HepG2 (cell line): Measurements from ENCODE around the gene CREB1.

Experiments used
- NFYB ChIP-seq: sonication (generic); formaldehyde crosslinking; IDR thresholded peaks from 2 replicates; pipeline ENCODE4 v1.4.0; 2020; ENCODE audit warnings: missing genetic modification reagents
- ZNF121 ChIP-seq: sonication (generic); formaldehyde crosslinking; IDR thresholded peaks from 2 replicates; pipeline ENCODE4 v1.5.0; 2020; ENCODE audit warnings: mild to moderate bottlenecking, missing genetic modification reagents

DNA sequence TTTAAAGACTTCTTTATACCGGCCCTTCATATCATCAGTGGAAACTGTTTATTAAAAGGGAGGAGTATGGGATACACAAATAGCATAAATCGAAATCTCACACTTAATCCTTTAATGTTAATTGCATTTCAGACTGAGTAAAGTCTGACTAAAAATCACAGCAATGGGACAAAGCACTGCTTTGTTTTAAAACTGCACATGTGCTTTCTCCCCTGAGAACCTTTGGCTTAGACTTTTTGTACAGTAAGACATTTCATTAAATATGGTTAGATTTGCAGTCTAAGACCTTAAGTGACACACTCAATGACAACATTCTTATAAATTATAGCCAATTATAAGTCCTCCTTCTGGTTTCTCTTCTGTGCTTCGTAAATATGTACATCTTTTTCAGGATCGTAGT is 83.0 kb downstream of the CREB1 start:
- TF ChIP-seq ZNF121 (CRISPR knock-in tag) (no peak), NFYB (CRISPR knock-in tag) (no peak)
